Motor neuron (in vitro differentiated cells): Measurements from ENCODE around the gene CHAC2. TPM values are rescaled to one million over a fixed set of nuclear protein-coding genes. Genes with fewer than 3 reads are reported as not detected.
"Not testable (repeated sequence)": the region's sequence is repeated elsewhere in the genome, so short reads cannot be mapped to it uniquely, and the experiment has no call there.

Source experiments
- ATAC-seq, 8 experiments: fragments of 200-7000 bp; cut with Tn5 transposase; replicated peaks in 6 of 8; 2 replicates each; pipeline ENCODE4 v1.8.0; 2021; ENCODE audit warnings: mild to moderate bottlenecking in 8 of 8, moderate library complexity in 8 of 8
- H3K27ac ChIP-seq, 2 donors: fragments of 250-450 bp; sonication (Bioruptor Pico); 2 replicates each; pipeline ENCODE4 v1.9.0; 2021; ENCODE audit warnings: antibody characterized with exemption in 2 of 2, mild to moderate bottlenecking in 2 of 2, moderate library complexity in 1 of 2
- H3K4me1 ChIP-seq, 2 donors: fragments of 250-450 bp; sonication (Bioruptor Pico); replicated peaks in 1 of 2; 2 replicates each; pipeline ENCODE4 v1.6.1; 2021; ENCODE audit warnings: antibody characterized with exemption in 2 of 2, mild to moderate bottlenecking in 2 of 2, moderate library complexity in 1 of 2
- H3K4me3 ChIP-seq, 5 donors: fragments of 250-450 bp; sonication (Bioruptor Pico); 2 replicates each; pipeline ENCODE4 v1.9.0; 2021; ENCODE audit warnings: antibody characterized with exemption in 5 of 5, mild to moderate bottlenecking in 5 of 5, moderate library complexity in 4 of 5
- WGBS, 10 experiments: fragments of 450-650 bp; shearing (Covaris generic); methylation state at CpG; one replicate each; pipeline ENCODE4 v1.0.0; 2022; 5-methylcytosine and 5-hydroxymethylcytosine counted together
- in situ Hi-C, 9 experiments: fragments of 400-800 bp; cut with MboI; loops; one replicate each; pipeline ENCODE4 v1.15.0; 2021; ENCODE audit warnings: low sequenced_read_pairs in 9 of 9, low pct_unique_long_range_greater_than_20kb in 2 of 9; ENCODE audit not compliant: unreplicated experiment in 9 of 9
- total RNA-seq, 8 experiments: library from RNA; unstranded; fragments of 300-600 nt; gene quantifications; 2 replicates each; pipeline versions ENCODE4 v1.2.3 to v1.2.4, GENCODE V29; 2022

Gene CHAC2
- total RNA-seq, result 10 to 100 TPM in 1 of 8 experiments, 1 to 10 TPM in 7; 1.9 to 15.4 (median 5.1) TPM

GRCh38 chr2:53767405-53768241 is at the start of gene CHAC2:
Gene CHAC2 (plus strand): TSS chr2:53767804. CDS start chr2:53767887, 83 bp downstream.
- Histone ChIP-seq H3K27ac (peak within 1 kb of the TSS; percentile 58 to 91), H3K4me1 (peaks cover 0 to 4% of the 10 kb centered on the region in 2 donors), H3K4me3 (peak within 1 kb of the TSS; percentile 49 to 73 (median 63))
- in situ Hi-C loops, result no loop called here
- 0 to 13% (median 0%) methylated on average over 3 to 22 of the region's 46 CpGs for WGBS, 10 experiments
- ATAC-seq, result peak; percentile 95 to 98 (median 96)

- ATAC-seq, in situ Hi-C loops, H3K27ac ChIP-seq, H3K4me1 ChIP-seq, H3K4me3 ChIP-seq: not testable (repeated sequence)
- WGBS, 10 experiments, result 80 to 100% (median 100%) methylated on average over 1 to 3 of the region's 3 CpGs; no CpG with 5 or more reads in 1 of the 10 experiments
Measured at GRCh38 chr2:53720944-53721343, 46.7 kb upstream of the CHAC2 start.

GRCh38 chr2:53724536-53724935 is 43.1 kb upstream of the CHAC2 start:
- WGBS, 10 experiments, result 67 to 100% (median 100%) methylated on average over 1 to 2 of the region's 2 CpGs; no CpG with 5 or more reads in 1 of the 10 experiments
- H3K4me3 ChIP-seq, result no peak overlapping the region
- in situ Hi-C loops, result no loop called here
- no peak for ATAC-seq
- no peak overlapping the region for H3K27ac ChIP-seq
- H3K4me1 ChIP-seq, result peaks cover 7 to 9% of the 10 kb centered on the region in 2 donors

- WGBS, 10 experiments, result 81 to 100% (median 94%) methylated on average over 3 to 4 of the region's 4 CpGs; no CpG with 5 or more reads in 1 of the 10 experiments
Measured at GRCh38 chr2:53725662-53726061, 41.9 kb upstream of the CHAC2 start.

GRCh38 chr2:53727921-53728320 is 39.7 kb upstream of the CHAC2 start:
- in situ Hi-C loops, result no loop called here
- Histone ChIP-seq H3K4me1 (peaks cover 9 to 12% of the 10 kb centered on the region in 2 donors), H3K4me3 (no peak overlapping the region), H3K27ac (no peak overlapping the region)
- ATAC-seq, result no peak
- 83 to 100% (median 100%) methylated on average over 1 to 3 of the region's 3 CpGs; no CpG with 5 or more reads in 4 of the 10 experiments for WGBS, 10 experiments

More at GRCh38 chr2:53725662-53726061, 41.9 kb upstream of the CHAC2 start:
- H3K27ac ChIP-seq, result no peak overlapping the region
- in situ Hi-C loops, result no loop called here
- H3K4me1 ChIP-seq, result peaks cover 9 to 12% of the 10 kb centered on the region in 2 donors
- no peak overlapping the region for H3K4me3 ChIP-seq
- ATAC-seq, result no peak

GRCh38 chr2:53729143-53729762 is 38.4 kb upstream of the CHAC2 start:
- H3K4me1 ChIP-seq, result peaks cover 9 to 12% of the 10 kb centered on the region in 2 donors
- 29 to 100% (median 47%) methylated on average over 1 of the region's 1 CpG; no CpG with 5 or more reads in 6 of the 10 experiments for WGBS, 10 experiments
- no peak overlapping the region for H3K27ac ChIP-seq
- no peak overlapping the region for H3K4me3 ChIP-seq
- in situ Hi-C loops, result no loop called here
- peak; percentile 48 to 97 (median 83) for ATAC-seq

- in situ Hi-C loops, result no loop called here
- 92 to 100% (median 98%) methylated on average over 2 to 5 of the region's 5 CpGs; no CpG with 5 or more reads in 1 of the 10 experiments for WGBS, 10 experiments
- ATAC-seq, result no peak
- H3K4me1 ChIP-seq, result no peaks in the 10 kb centered on the region
- no peak overlapping the region for H3K4me3 ChIP-seq
- no peak overlapping the region for H3K27ac ChIP-seq
Measured at GRCh38 chr2:53737091-53737490, 30.5 kb upstream of the CHAC2 start.

GRCh38 chr2:53739032-53739431 is 28.6 kb upstream of the CHAC2 start:
- in situ Hi-C loops, result no loop called here
- Histone ChIP-seq H3K4me1 (no peaks in the 10 kb centered on the region), H3K4me3 (no peak overlapping the region), H3K27ac (no peak overlapping the region)
- ATAC-seq, result no peak
- WGBS, 10 experiments, result 30 to 100% (median 100%) methylated on average over 1 of the region's 1 CpG; no CpG with 5 or more reads in 3 of the 10 experiments

GRCh38 chr2:53740170-53740569 is 27.4 kb upstream of the CHAC2 start:
- no peak overlapping the region for H3K27ac ChIP-seq
- in situ Hi-C loops, result no loop called here
- H3K4me3 ChIP-seq, result no peak overlapping the region
- ATAC-seq, result no peak
- no peaks in the 10 kb centered on the region for H3K4me1 ChIP-seq

GRCh38 chr2:53744395-53745065 is 23.1 kb upstream of the CHAC2 start:
- no peak overlapping the region for H3K4me3 ChIP-seq
- 19 to 100% (median 88%) methylated on average over 1 to 2 of the region's 2 CpGs for WGBS, 10 experiments
- no peak overlapping the region for H3K27ac ChIP-seq
- in situ Hi-C loops, result no loop called here
- no peaks in the 10 kb centered on the region for H3K4me1 ChIP-seq
- peak in 3 of 8 experiments; percentile 63 to 75 (median 63) for ATAC-seq

GRCh38 chr2:53750041-53750768 is 17.4 kb upstream of the CHAC2 start:
- in situ Hi-C loops, result no loop called here
- H3K4me3 ChIP-seq, result no peak overlapping the region
- 38 to 100% (median 87%) methylated on average over 1 to 4 of the region's 4 CpGs for WGBS, 10 experiments
- no peak overlapping the region for H3K27ac ChIP-seq
- no peaks in the 10 kb centered on the region for H3K4me1 ChIP-seq
- ATAC-seq, result no peak

- Histone ChIP-seq H3K27ac (no peak overlapping the region), H3K4me3 (no peak overlapping the region), H3K4me1 (no peaks in the 10 kb centered on the region)
- WGBS, 10 experiments, result 0 to 100% (median 90%) methylated on average over 1 of the region's 1 CpG; no CpG with 5 or more reads in 1 of the 10 experiments
- peak in 2 of 8 experiments; percentile 44 to 56 for ATAC-seq
- in situ Hi-C loops, result no loop called here
Measured at GRCh38 chr2:53751728-53752127, 15.9 kb upstream of the CHAC2 start.
